A673 (cell line): ENCODE measurements around the gene RAD50.

ENCODE experiments used
- EZH2 ChIP-seq: fragments of 200-600 bp; sonication (generic); IDR thresholded peaks from 2 replicates; pipeline ENCODE4 v1.6.1; 2017; ENCODE audit warnings: borderline replicate concordance, low read depth, mild to moderate bottlenecking, mixed read lengths, antibody characterized with exemption, low read length; ENCODE audit not compliant: poor library complexity, severe bottlenecking
- TF ChIP-seq, protein P1 (sequence below): fragments of 300-800, 200-600 bp; sonication (generic); conservative IDR thresholded peaks from 2 replicates; pipeline ENCODE4 v1.5.1; 2017; ENCODE audit warnings: low read depth, mild to moderate bottlenecking, antibody characterized with exemption, low read length, moderate library complexity, mixed read lengths

GRCh38 chr5:132661231-132662003 is 104.6 kb downstream of the RAD50 start:
- TF ChIP-seq, protein P1, sequence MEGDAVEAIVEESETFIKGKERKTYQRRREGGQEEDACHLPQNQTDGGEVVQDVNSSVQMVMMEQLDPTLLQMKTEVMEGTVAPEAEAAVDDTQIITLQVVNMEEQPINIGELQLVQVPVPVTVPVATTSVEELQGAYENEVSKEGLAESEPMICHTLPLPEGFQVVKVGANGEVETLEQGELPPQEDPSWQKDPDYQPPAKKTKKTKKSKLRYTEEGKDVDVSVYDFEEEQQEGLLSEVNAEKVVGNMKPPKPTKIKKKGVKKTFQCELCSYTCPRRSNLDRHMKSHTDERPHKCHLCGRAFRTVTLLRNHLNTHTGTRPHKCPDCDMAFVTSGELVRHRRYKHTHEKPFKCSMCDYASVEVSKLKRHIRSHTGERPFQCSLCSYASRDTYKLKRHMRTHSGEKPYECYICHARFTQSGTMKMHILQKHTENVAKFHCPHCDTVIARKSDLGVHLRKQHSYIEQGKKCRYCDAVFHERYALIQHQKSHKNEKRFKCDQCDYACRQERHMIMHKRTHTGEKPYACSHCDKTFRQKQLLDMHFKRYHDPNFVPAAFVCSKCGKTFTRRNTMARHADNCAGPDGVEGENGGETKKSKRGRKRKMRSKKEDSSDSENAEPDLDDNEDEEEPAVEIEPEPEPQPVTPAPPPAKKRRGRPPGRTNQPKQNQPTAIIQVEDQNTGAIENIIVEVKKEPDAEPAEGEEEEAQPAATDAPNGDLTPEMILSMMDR: no peak
- TF ChIP-seq EZH2: no peak
